MCF 10A (cell line): ENCODE data around the gene CA7. TPM values are rescaled to one million over a fixed set of nuclear protein-coding genes. Genes with fewer than 3 reads are reported as not detected.

ENCODE experiments used
- BruUV-seq: library from RNA; stranded (reverse); fragments of 400-500 nt; replicated peaks from 2 replicates; lab custom pipeline; 2021; lab: Mats Ljungman, UMichigan
- CTCF ChIA-PET: fragments of 300-600 bp; sonication (Branson Sonifier 250); formaldehyde crosslinking; extraction: SDS; loops from one replicate; lab custom pipeline; 2021; ENCODE audit warnings: antibody characterized with exemption, inconsistent platforms; lab: Yijun Ruan, JAX
- POLR2A ChIA-PET: fragments of 300-600, 350-650 bp; sonication (Branson Sonifier 250); formaldehyde crosslinking; extraction: SDS; loops from one replicate; lab custom pipeline; 2020; ENCODE audit warnings: antibody characterized with exemption, inconsistent platforms; lab: Yijun Ruan, JAX
- DNase-seq: peaks from one replicate; pipeline ENCODE4 v3.0.0-alpha.2; 2018; ENCODE audit not compliant: unreplicated experiment
- H3K27ac Mint-ChIP-seq: one replicate; pipeline ENCODE4 v1.8.0; 2022; ENCODE audit warnings: mild to moderate bottlenecking, low read depth, mixed read lengths; ENCODE audit not compliant: unreplicated experiment
- H3K27me3 Mint-ChIP-seq: one replicate; pipeline ENCODE4 v1.8.0; 2022; ENCODE audit warnings: mixed read lengths; ENCODE audit not compliant: insufficient read depth, unreplicated experiment
- H3K36me3 Mint-ChIP-seq: one replicate; pipeline ENCODE4 v1.8.0; 2022; ENCODE audit warnings: mild to moderate bottlenecking, moderate library complexity, mixed read lengths; ENCODE audit not compliant: insufficient read depth, unreplicated experiment
- H3K4me1 Mint-ChIP-seq: one replicate; pipeline ENCODE4 v1.8.0; 2022; ENCODE audit warnings: mixed read lengths; ENCODE audit not compliant: insufficient read depth, unreplicated experiment
- H3K4me3 Mint-ChIP-seq: one replicate; pipeline ENCODE4 v1.8.0; 2022; ENCODE audit warnings: mild to moderate bottlenecking, moderate library complexity, mixed read lengths; ENCODE audit not compliant: unreplicated experiment
- H3K9me3 Mint-ChIP-seq: one replicate; pipeline ENCODE4 v1.8.0; 2022; ENCODE audit warnings: mixed read lengths; ENCODE audit not compliant: unreplicated experiment
- intact Hi-C: fragments of 100-400 bp; cut with micrococcal nuclease; formaldehyde crosslinking; loops from 2 replicates; pipeline ENCODE4 v1.14.1; 2022
- total RNA-seq: library from RNA; stranded (reverse); gene quantifications from 2 replicates; pipeline ENCODE4 v1.2.3, GENCODE V29; 2022
- TF ChIP-seq, protein P1 (sequence below): fragments of 200-600 bp; IDR thresholded peaks from one replicate; pipeline ENCODE4 v1.8.0; 2022; ENCODE audit warnings: antibody characterized with exemption, mild to moderate bottlenecking; ENCODE audit not compliant: unreplicated experiment

Gene CA7
- total RNA-seq, 1 experiment from 2014 or later: not detected

DNA sequence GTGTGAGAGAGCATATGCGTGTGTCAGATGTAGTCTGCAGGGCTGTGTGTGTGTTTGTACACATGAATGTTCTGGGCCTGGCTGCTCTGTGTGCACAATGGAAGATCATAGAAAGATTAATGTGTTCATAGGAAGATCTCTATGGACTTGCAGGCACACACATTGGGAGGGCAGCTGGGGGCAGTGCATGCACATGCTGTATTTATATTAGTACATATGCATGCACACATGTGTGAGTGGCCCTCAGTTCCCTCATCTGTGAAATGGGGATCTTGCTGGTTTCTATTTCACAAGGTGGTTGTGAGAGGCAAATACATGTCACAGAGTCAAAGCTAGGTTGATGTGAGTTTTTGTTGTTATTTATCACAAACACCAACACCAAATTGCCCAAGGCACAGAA lies 2.1 kb downstream of the CA7 start:
- Mint-ChIP-seq H3K27ac (no peak overlapping the region), H3K9me3 (no peaks in the 10 kb centered on the region), H3K4me1 (peaks cover 7% of the 10 kb centered on the region), H3K36me3 (peaks cover 6% of the 10 kb centered on the region), H3K4me3 (no peak overlapping the region), H3K27me3 (peaks cover 11% of the 10 kb centered on the region)
- CTCF ChIA-PET: interaction anchor here (1.0 to 5.5 kb wide), 3 partner anchors 11 to 21 kb away, joined by 4 to 39 read pairs (median 21); partner anchors contain the start of gene NAE1
- DNase-seq: no peak
- POLR2A ChIA-PET: no interaction called here
- intact Hi-C loops: no loop called here
- TF ChIP-seq, protein P1, sequence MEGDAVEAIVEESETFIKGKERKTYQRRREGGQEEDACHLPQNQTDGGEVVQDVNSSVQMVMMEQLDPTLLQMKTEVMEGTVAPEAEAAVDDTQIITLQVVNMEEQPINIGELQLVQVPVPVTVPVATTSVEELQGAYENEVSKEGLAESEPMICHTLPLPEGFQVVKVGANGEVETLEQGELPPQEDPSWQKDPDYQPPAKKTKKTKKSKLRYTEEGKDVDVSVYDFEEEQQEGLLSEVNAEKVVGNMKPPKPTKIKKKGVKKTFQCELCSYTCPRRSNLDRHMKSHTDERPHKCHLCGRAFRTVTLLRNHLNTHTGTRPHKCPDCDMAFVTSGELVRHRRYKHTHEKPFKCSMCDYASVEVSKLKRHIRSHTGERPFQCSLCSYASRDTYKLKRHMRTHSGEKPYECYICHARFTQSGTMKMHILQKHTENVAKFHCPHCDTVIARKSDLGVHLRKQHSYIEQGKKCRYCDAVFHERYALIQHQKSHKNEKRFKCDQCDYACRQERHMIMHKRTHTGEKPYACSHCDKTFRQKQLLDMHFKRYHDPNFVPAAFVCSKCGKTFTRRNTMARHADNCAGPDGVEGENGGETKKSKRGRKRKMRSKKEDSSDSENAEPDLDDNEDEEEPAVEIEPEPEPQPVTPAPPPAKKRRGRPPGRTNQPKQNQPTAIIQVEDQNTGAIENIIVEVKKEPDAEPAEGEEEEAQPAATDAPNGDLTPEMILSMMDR: no peak
- no TSS peak for BruUV-seq

DNA sequence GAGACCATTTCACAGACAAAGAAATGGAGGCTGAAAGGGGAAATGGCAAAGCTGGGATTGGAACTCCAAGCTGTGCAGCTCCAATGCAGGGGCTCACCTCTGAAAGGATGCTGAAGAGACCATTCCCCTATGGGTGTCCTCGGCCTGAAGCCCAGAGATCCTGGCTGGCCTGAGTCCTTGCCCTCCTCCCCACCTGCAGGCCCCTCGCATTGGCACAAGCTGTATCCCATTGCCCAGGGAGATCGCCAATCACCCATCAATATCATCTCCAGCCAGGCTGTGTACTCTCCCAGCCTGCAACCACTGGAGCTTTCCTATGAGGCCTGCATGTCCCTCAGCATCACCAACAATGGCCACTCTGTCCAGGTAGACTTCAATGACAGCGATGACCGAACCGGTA lies 2.6 kb downstream of the CA7 start:
- Mint-ChIP-seq H3K36me3 (peaks cover 6% of the 10 kb centered on the region), H3K27ac (no peak overlapping the region), H3K9me3 (no peaks in the 10 kb centered on the region), H3K4me1 (peaks cover 7% of the 10 kb centered on the region), H3K27me3 (peaks cover 11% of the 10 kb centered on the region), H3K4me3 (no peak overlapping the region)
- ChIA-PET CTCF (interaction anchor here (2.9 to 5.5 kb wide), 2 partner anchors 16 to 21 kb away, joined by 21 to 39 read pairs; partner anchors contain the start of gene NAE1), POLR2A (interaction anchor here (1.0 kb wide), 1 partner anchor 10 kb away, joined by 3 read pairs; no protein-coding TSS in a partner anchor)
- TF ChIP-seq, protein P1: no peak
- no TSS peak for BruUV-seq
- no peak for DNase-seq
- intact Hi-C loops: no loop called here

DNA sequence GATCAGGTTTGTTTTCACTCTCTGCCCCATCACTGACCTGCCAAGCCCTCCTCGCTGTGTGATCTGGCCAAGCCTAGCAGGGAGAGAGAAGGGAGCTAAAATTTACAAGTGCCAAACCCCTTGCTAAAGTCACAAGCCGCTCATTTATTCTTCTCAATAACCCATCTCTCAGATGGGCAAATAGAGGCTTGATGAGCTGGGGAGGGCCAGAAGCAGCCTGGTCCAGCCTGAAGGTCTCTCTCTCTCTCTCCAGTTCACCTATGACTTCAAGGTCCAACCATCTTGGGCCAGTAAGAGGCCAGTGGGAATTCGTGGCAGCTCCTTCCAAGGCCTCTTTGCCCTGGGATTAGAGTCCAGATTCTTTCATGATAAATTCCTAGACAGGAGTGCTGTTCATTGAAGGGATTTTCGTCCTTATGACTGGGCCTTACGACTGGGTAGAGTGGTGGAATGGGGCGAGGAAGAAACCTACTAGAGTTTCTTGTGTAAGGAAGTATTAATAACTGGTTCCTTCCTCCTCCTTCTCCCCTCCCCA lies 3.4 kb downstream of the CA7 start:
- Mint-ChIP-seq H3K27ac (no peak overlapping the region), H3K4me1 (peaks cover 5% of the 10 kb centered on the region), H3K36me3 (peaks cover 5% of the 10 kb centered on the region), H3K27me3 (peaks cover 11% of the 10 kb centered on the region), H3K4me3 (no peak overlapping the region), H3K9me3 (no peaks in the 10 kb centered on the region)
- CTCF ChIA-PET: interaction anchor here (0.7 to 5.5 kb wide), 4 partner anchors 14 to 181 kb away, joined by 4 to 39 read pairs (median 16); partner anchors contain the start of gene NAE1
- intact Hi-C loops: no loop called here
- DNase-seq: no peak
- no TSS peak for BruUV-seq
- TF ChIP-seq, protein P1: no peak
- POLR2A ChIA-PET: interaction anchor here (0.5 to 1.0 kb wide), 3 partner anchors 9 to 43 kb away, joined by 3 read pairs; partner anchors contain the start of gene PDP2

DNA sequence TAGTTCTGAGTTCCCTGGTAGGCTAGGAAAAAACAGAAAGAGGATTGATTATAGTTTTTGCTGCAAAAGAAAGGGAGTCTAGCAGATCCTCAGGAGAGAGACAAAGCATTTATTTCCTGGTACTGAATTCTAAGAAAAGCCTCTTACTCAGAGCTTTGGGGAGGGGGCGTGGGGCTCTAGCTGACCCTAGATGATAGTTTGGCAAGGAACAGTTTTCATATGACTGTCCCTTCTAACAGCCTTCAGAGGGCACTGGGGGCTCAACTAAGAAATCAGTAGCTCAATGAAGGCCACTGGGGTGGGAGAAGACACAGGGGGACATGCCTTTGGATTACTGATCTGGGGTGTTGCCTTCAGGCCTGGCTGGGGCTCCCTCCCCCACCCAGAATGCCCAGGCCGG lies 4.0 kb downstream of the CA7 start:
- no peaks in the 10 kb centered on the region for H3K36me3 Mint-ChIP-seq
- TF ChIP-seq, protein P1: no peak
- DNase-seq: no peak
- peaks cover 11% of the 10 kb centered on the region for H3K27me3 Mint-ChIP-seq
- H3K27ac Mint-ChIP-seq: no peak overlapping the region
- H3K9me3 Mint-ChIP-seq: no peaks in the 10 kb centered on the region
- POLR2A ChIA-PET: interaction anchor here (0.9 kb wide), 1 partner anchor 32 kb away, joined by 3 read pairs; the partner anchor contains the start of gene PDP2
- CTCF ChIA-PET: interaction anchor here (3.0 to 5.5 kb wide), 2 partner anchors 13 to 19 kb away, joined by 11 to 39 read pairs; no protein-coding TSS in a partner anchor
- no peaks in the 10 kb centered on the region for H3K4me1 Mint-ChIP-seq
- intact Hi-C loops: no loop called here
- BruUV-seq: no TSS peak
- H3K4me3 Mint-ChIP-seq: no peak overlapping the region
